Suprapubic skin (tissue), 4 donors: ENCODE measurements around the gene PTPRN2.

Experiments used
- EP300 ChIP-seq: sonication (generic); formaldehyde crosslinking; IDR thresholded peaks from one replicate; pipeline ENCODE4 v1.6.1; 2017; ENCODE audit warnings: antibody characterized with exemption
- POLR2A ChIP-seq, 2 donors: fragments of 450-650 bp; IDR thresholded peaks; one replicate each; pipeline ENCODE4 v1.6.1; 2017; ENCODE audit warnings: antibody characterized with exemption in 2 of 2, mild to moderate bottlenecking in 2 of 2, moderate library complexity in 2 of 2
- POLR2AphosphoS5 ChIP-seq, 3 donors: sonication (generic); formaldehyde crosslinking; IDR thresholded peaks; one replicate each; pipeline ENCODE4 v1.6.1; 2017; ENCODE audit warnings: antibody characterized with exemption in 3 of 3
- TF ChIP-seq, protein P1 (sequence below), 2 donors: fragments of 200-600 bp in 1 of 2; fragments of 450-650 bp in 1 of 2; sonication (generic) in 1 of 2; IDR thresholded peaks; one replicate each; pipeline ENCODE4 v1.5.1; 2016 to 2019; ENCODE audit warnings: antibody characterized with exemption in 2 of 2, mild to moderate bottlenecking in 1 of 2, moderate library complexity in 1 of 2

- no peak for TF ChIP-seq POLR2A (IDR thresholded peaks at IDR 0.05)
- TF ChIP-seq, protein P1, sequence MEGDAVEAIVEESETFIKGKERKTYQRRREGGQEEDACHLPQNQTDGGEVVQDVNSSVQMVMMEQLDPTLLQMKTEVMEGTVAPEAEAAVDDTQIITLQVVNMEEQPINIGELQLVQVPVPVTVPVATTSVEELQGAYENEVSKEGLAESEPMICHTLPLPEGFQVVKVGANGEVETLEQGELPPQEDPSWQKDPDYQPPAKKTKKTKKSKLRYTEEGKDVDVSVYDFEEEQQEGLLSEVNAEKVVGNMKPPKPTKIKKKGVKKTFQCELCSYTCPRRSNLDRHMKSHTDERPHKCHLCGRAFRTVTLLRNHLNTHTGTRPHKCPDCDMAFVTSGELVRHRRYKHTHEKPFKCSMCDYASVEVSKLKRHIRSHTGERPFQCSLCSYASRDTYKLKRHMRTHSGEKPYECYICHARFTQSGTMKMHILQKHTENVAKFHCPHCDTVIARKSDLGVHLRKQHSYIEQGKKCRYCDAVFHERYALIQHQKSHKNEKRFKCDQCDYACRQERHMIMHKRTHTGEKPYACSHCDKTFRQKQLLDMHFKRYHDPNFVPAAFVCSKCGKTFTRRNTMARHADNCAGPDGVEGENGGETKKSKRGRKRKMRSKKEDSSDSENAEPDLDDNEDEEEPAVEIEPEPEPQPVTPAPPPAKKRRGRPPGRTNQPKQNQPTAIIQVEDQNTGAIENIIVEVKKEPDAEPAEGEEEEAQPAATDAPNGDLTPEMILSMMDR (IDR thresholded peaks at IDR 0.05) = no peak
- no peak for TF ChIP-seq EP300
- TF ChIP-seq POLR2AphosphoS5 (IDR thresholded peaks at IDR 0.05) = no peak
Observed at GRCh38 chr7:158547817-158548216, 39.8 kb downstream of the PTPRN2 start.
